ENCODE results near the gene COTL1.
"Not testable (repeated sequence)": the region's sequence is repeated elsewhere in the genome, so short reads cannot be mapped to it uniquely, and the experiment has no call there.

The COTL1 gene

GRCh38 chr16:84569382-84569987, 48.4 kb downstream of the COTL1 start:
- no peak for DNase-seq (ENCODE audit: low read depth)

GRCh38 chr16:84568066-84568465, 49.8 kb downstream of the COTL1 start:
- DNase-seq (ENCODE audit: low read depth) = no peak

GRCh38 chr16:84567286-84567962, 50.5 kb downstream of the COTL1 start:
- no peak for DNase-seq (ENCODE audit: low read depth)

GRCh38 chr16:84566545-84567257, 51.2 kb downstream of the COTL1 start:
- no peak for DNase-seq (ENCODE audit: low read depth)

- no peak for DNase-seq (ENCODE audit: low read depth)
Observed at GRCh38 chr16:84565669-84566495, 52.0 kb downstream of the COTL1 start.

- no peak for DNase-seq (ENCODE audit: low read depth)
Observed at GRCh38 chr16:84563786-84564420, 54.0 kb downstream of the COTL1 start.

GRCh38 chr16:84563064-84563715, 54.7 kb downstream of the COTL1 start:
- no peak for DNase-seq (ENCODE audit: low read depth)

- DNase-seq (ENCODE audit: low read depth) = no peak
Observed at GRCh38 chr16:84562174-84562815, 55.6 kb downstream of the COTL1 start.

- DNase-seq (ENCODE audit: low read depth) = no peak
Observed at GRCh38 chr16:84561291-84561690, 56.6 kb downstream of the COTL1 start.

GRCh38 chr16:84560269-84560668, 57.6 kb downstream of the COTL1 start:
- no peak for DNase-seq (ENCODE audit: low read depth)

- DNase-seq (ENCODE audit: low read depth) = no peak
Observed at GRCh38 chr16:84559311-84559932, 58.5 kb downstream of the COTL1 start.

- not testable (repeated sequence) for DNase-seq (ENCODE audit: low read depth)
Observed at GRCh38 chr16:84558850-84559249, 59.0 kb downstream of the COTL1 start.

GRCh38 chr16:84557504-84557903, 60.4 kb downstream of the COTL1 start:
- no peak for DNase-seq (ENCODE audit: low read depth)

- DNase-seq (ENCODE audit: low read depth) = no peak
Observed at GRCh38 chr16:84557059-84557458, 60.8 kb downstream of the COTL1 start.

GRCh38 chr16:84555418-84556196, 62.3 kb downstream of the COTL1 start:
- no peak for DNase-seq (ENCODE audit: low read depth)

- DNase-seq (ENCODE audit: low read depth) = no peak
Observed at GRCh38 chr16:84554627-84555328, 63.1 kb downstream of the COTL1 start.

- peak; percentile 48 for DNase-seq (ENCODE audit: low read depth)
Observed at GRCh38 chr16:84553873-84554399, 63.9 kb downstream of the COTL1 start.

- no peak for DNase-seq (ENCODE audit: low read depth)
Observed at GRCh38 chr16:84552135-84552534, 65.7 kb downstream of the COTL1 start.

- DNase-seq (ENCODE audit: low read depth) = no peak
Observed at GRCh38 chr16:84550096-84550495, 67.8 kb downstream of the COTL1 start.
